Parathyroid adenoma (tissue), 2 donors: ENCODE results near the gene KRT17.
"Not testable (repeated sequence)": the region's sequence is repeated elsewhere in the genome, so short reads cannot be mapped to it uniquely, and the experiment has no call there.

Source experiments
- H2AFZ ChIP-seq: fragments of 300-600 bp; sonication (generic); one replicate; pipeline ENCODE4 v1.7.0; 2017; ENCODE audit warnings: antibody characterized with exemption, mild to moderate bottlenecking
- H3K27ac ChIP-seq: fragments of 300-600 bp; sonication (generic); one replicate; pipeline ENCODE4 v1.7.0; 2017
- H3K27me3 ChIP-seq: fragments of 300-600 bp; sonication (generic); one replicate; pipeline ENCODE4 v1.7.0; 2017; ENCODE audit warnings: low read length; ENCODE audit not compliant: control insufficient read depth, insufficient read depth
- H3K36me3 ChIP-seq: fragments of 300-600 bp; sonication (generic); one replicate; pipeline ENCODE4 v1.7.0; 2017; ENCODE audit warnings: low read length; ENCODE audit not compliant: control insufficient read depth, insufficient read depth
- H3K4me1 ChIP-seq: fragments of 300-600 bp; sonication (generic); one replicate; pipeline ENCODE4 v1.7.0; 2017; ENCODE audit warnings: control low read depth
- H3K4me2 ChIP-seq: fragments of 300-600 bp; sonication (generic); one replicate; pipeline ENCODE4 v1.7.0; 2017; ENCODE audit warnings: low read length
- H3K4me3 ChIP-seq: fragments of 300-600 bp; sonication (generic); one replicate; pipeline ENCODE4 v1.7.0; 2017; ENCODE audit warnings: low read depth, low read length
- H3K79me2 ChIP-seq: fragments of 300-600 bp; sonication (generic); one replicate; pipeline ENCODE4 v1.7.0; 2017; ENCODE audit warnings: control low read depth
- H3K9ac ChIP-seq: fragments of 300-600 bp; sonication (generic); one replicate; pipeline ENCODE4 v1.7.0; 2017; ENCODE audit warnings: mild to moderate bottlenecking
- H3K9me3 ChIP-seq: fragments of 300-600 bp; sonication (generic); one replicate; pipeline ENCODE4 v1.7.0; 2017; ENCODE audit warnings: low read length; ENCODE audit not compliant: control insufficient read depth
- TF ChIP-seq, protein P1 (sequence below): fragments of 300-600 bp; sonication (generic); IDR thresholded peaks from one replicate; pipeline ENCODE4 v1.7.0; 2017; ENCODE audit warnings: antibody characterized with exemption, mild to moderate bottlenecking
- donor health status: primary hyperparathyroidism.

KRT17 gene

DNA sequence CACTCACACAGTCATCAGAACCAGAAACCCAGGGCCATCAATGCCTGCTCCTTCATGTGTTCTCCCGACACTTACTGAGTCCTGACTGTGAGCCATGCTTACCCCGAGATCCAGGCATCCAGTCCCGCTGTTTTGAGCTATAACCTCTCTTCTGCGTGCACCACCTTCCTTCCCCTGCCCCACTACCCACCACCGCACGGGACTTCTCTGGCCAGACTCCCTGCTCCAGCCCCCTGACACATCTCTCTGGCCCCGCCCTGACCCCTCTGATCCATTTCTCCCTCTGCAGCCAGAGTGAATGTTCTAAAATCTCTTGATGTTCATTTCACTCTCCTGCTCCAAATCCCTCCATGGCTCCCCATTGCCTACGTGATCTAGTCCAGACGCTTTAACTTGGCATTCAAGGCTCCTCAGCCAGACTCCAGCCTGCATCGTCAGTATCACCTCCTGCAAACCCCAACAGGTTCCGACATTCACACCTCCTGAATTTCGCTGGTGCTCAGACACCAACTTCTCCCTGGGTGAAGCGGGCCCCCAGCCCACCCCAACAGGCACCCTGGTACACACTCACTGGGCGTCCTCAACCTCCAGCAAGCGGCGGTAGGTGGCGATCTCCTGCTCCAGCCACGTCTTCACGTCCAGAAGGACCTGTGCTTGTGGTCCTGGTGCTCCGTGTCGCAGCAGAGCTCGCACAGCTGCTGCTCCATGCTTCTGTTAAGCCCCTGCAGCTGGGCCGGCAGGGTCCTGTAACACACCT lies 3.1 kb upstream of the KRT17 start:
- no peaks in the 10 kb centered on the region for H3K79me2 ChIP-seq
- no peak overlapping the region for H2AFZ ChIP-seq
- no peak overlapping the region for H3K9ac ChIP-seq
- H3K36me3 ChIP-seq: no peaks in the 10 kb centered on the region
- H3K27me3 ChIP-seq: no peaks in the 10 kb centered on the region
- TF ChIP-seq, protein P1, sequence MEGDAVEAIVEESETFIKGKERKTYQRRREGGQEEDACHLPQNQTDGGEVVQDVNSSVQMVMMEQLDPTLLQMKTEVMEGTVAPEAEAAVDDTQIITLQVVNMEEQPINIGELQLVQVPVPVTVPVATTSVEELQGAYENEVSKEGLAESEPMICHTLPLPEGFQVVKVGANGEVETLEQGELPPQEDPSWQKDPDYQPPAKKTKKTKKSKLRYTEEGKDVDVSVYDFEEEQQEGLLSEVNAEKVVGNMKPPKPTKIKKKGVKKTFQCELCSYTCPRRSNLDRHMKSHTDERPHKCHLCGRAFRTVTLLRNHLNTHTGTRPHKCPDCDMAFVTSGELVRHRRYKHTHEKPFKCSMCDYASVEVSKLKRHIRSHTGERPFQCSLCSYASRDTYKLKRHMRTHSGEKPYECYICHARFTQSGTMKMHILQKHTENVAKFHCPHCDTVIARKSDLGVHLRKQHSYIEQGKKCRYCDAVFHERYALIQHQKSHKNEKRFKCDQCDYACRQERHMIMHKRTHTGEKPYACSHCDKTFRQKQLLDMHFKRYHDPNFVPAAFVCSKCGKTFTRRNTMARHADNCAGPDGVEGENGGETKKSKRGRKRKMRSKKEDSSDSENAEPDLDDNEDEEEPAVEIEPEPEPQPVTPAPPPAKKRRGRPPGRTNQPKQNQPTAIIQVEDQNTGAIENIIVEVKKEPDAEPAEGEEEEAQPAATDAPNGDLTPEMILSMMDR: no peak
- no peak overlapping the region for H3K4me3 ChIP-seq
- H3K9me3 ChIP-seq: no peaks in the 10 kb centered on the region
- no peak overlapping the region for H3K4me2 ChIP-seq
- H3K27ac ChIP-seq: no peak overlapping the region
- H3K4me1 ChIP-seq: no peaks in the 10 kb centered on the region

DNA sequence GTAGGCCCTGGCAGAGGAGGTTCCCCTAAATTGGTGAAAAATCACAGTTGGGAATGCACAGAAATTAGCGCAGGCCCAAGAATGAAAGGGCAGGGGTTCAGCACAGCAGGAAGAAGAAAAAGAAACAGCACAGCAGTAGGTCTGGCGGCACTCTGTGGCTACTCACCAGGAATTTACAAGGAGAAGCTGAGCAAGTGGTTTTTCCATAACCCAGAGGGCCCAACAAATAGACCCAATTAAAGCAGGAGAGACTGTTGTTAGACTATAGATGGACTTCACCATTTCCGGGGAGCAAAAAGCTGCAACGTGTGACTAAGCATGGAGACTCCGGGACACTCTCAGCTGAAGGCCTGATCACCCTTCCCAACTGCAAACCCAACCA lies 2.5 kb upstream of the KRT17 start:
- H3K27me3 ChIP-seq, H3K27ac ChIP-seq, H3K9me3 ChIP-seq, H2AFZ ChIP-seq, H3K36me3 ChIP-seq, H3K4me1 ChIP-seq, H3K9ac ChIP-seq, H3K4me2 ChIP-seq, H3K4me3 ChIP-seq, H3K79me2 ChIP-seq: not testable (repeated sequence)

DNA sequence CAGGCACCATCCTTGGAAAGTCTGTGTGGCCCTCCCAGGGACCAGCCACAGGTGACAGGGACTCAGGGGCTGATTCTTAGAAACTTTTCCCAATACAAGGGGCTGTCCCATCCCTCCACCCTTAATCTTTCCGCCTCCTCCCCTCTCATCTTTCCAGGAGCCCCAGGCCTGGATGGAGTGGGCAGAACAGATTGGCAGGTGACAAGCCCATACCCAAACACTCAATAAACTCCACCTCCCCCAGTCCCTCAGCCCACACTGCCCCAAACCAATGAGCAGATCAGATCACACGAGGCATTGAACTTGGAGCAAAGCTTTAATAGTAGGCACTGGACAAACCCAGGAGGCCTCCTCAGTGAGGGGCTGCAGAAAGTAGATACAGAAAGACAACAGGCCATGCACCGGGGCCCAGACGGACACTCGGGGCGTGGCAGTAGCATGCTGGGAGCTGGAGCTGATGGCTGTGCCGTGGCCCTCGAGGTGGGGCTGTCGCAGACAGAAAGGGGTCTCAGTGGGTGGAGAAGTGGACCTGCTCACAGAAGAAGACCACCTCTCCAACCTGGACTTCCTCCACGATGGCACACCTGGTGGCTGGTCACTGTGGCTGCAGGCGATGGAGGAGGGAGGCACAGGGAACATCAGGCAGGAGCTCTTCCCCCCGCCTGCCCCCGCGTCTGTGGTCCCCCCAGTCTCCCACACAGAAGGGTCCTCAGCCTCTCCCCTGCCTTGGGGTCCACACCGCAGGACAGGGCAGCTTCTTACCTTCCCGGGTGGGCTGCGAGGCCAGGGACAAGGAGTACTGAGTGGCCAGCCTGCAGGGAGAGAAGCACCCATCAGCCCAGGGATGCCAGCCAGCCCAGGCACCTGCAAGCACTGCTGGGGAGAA lies 1.9 kb upstream of the KRT17 start:
- not testable (repeated sequence) for H3K9me3 ChIP-seq, H3K4me1 ChIP-seq, H3K27me3 ChIP-seq, H2AFZ ChIP-seq, H3K27ac ChIP-seq, H3K4me2 ChIP-seq, H3K79me2 ChIP-seq, H3K36me3 ChIP-seq, H3K4me3 ChIP-seq, H3K9ac ChIP-seq

DNA sequence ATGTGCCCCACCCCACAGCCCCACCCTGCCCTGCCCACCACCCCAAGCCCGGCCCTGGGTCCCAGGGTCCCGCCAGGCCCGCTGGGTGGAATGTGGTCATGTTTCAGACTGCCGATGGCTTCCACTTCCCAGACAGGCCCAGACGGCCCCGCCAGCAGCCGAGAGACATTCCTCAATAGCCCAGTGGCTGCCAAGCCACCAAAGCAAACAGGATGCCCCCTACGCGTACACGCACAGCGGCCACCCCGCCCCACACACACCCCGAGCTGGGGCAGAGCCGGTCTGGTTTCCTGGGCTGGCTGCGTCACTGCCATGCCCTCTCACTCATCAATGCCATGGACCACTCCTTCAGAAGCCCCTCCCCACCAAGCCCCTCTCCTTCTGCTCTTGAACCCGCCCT lies 1.2 kb upstream of the KRT17 start:
- Histone ChIP-seq H3K4me1 (no peaks in the 10 kb centered on the region), H3K9me3 (no peaks in the 10 kb centered on the region), H2AFZ (no peak overlapping the region), H3K79me2 (no peaks in the 10 kb centered on the region), H3K27me3 (no peaks in the 10 kb centered on the region), H3K36me3 (no peaks in the 10 kb centered on the region), H3K4me3 (no peak overlapping the region), H3K27ac (no peak overlapping the region), H3K4me2 (no peak overlapping the region), H3K9ac (no peak overlapping the region)
- TF ChIP-seq, protein P1: no peak

DNA sequence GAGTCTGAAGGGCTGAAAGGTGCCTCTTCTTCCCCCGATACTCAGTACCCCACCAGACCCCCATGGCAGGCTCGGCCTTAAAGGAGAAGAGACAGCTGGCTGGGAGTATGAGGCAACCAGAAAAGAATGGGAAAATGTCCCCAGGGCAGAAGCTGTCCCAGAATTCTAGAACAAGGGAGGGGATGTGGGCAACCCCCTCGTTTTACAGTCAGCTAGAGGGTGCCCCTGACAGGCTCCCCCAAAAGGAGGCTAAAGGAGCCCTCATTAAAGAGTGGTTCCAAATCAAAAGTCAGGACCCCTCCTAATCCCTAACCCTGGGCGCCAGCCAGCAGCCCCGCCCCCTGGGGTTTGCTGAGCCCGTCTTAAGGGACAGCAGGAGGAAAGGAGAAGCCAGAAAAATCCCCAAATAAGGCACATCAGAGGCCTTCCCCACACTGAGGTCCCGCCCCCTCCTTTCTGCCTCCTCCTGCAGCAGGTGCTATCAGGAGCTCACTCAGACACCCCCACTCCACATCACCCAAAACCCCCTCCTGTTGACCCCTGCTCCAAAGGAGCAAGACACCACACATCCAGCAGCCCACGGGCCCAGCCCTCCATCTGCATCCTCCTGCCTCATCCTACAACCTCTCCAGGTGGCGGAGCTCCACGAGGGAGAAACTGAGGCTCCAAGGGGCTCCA lies 1.1 kb downstream of the KRT17 start:
- not testable (repeated sequence) for H3K9me3 ChIP-seq, H3K4me1 ChIP-seq, H3K27ac ChIP-seq

DNA sequence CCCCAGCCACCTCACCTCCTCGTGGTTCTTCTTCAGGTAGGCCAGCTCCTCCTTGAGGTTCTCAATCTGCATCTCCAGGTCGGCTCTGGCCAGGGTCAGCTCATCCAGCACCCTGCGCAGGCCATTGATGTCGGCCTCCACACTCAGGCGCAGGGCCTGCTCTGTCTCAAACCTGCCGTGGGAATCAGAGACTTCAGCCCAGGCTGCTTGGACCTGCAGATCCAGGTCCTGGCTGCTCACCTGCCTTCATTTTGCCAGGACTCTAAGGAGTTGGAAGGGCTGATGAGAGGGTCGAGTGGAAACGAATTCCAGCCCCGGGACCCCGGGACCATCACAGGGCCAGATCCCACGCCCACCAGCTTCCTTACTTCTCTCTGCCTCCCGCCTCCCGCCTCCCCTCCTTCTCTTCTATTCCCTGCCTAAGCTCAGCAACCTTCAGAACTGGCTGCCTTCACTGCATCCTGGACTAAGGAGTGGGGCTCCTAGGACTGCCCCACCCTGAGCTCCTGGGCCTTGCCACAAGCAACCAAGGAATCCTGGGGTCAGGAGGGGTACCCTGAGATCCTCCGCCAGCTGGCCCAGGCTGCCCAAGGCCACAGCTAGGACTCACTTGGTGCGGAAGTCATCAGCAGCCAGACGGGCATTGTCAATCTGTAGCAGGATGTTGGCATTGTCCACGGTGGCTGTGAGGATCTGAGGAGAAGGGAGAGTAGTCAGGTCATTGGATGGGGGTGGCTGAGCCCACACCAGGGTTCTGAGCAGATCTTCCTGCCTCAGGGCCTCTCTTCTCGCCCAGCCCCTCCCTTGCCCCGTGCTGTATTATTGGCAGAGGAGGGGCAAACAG lies 1.8 kb downstream of the KRT17 start:
- not testable (repeated sequence) for H3K27ac ChIP-seq, H3K79me2 ChIP-seq, H3K36me3 ChIP-seq, H3K9me3 ChIP-seq, H3K4me2 ChIP-seq, H3K27me3 ChIP-seq, H3K9ac ChIP-seq, H3K4me1 ChIP-seq, H3K4me3 ChIP-seq, H2AFZ ChIP-seq

More for the DNA sequence above, 1.1 kb downstream of the KRT17 start:
- not testable (repeated sequence) for H3K36me3 ChIP-seq, H3K9ac ChIP-seq, H3K4me3 ChIP-seq, H3K4me2 ChIP-seq, H3K27me3 ChIP-seq, H3K79me2 ChIP-seq, H2AFZ ChIP-seq
